A673 (cell line): Measurements from ENCODE around the gene H1-8. TPM values are rescaled to one million over a fixed set of nuclear protein-coding genes. Genes with fewer than 3 reads are reported as not detected.

Experiments used
- BruUV-seq: library from RNA; stranded (reverse); fragments of 400-500 nt; replicated peaks from 2 replicates; lab custom pipeline; 2021; lab: Mats Ljungman, UMichigan
- CTCF ChIA-PET: fragments of 300-600 bp; sonication (Branson Sonifier 250); formaldehyde crosslinking; loops from one replicate; lab custom pipeline; 2022; ENCODE audit warnings: antibody characterized with exemption; lab: Charles Lee
- POLR2A ChIA-PET: fragments of 300-600 bp; sonication (Branson Sonifier 250); formaldehyde crosslinking; loops from one replicate; lab custom pipeline; 2022; ENCODE audit warnings: antibody characterized with exemption; ENCODE audit not compliant: low non-redundant PET; lab: Charles Lee
- DNase-seq: peaks from one replicate; pipeline ENCODE4 v3.0.0-alpha.2; 2015; ENCODE audit warnings: low spot score
- H3K27ac ChIP-seq: fragments of 200-600 bp; sonication (generic); 2 replicates; pipeline ENCODE4 v1.5.1; 2016; ENCODE audit warnings: mixed run types, low read depth, mild to moderate bottlenecking, mixed read lengths, antibody characterized with exemption, low read length; ENCODE audit not compliant: poor library complexity, severe bottlenecking
- H3K27me3 ChIP-seq: fragments of 200-600 bp; sonication (generic); replicated peaks from 2 replicates; pipeline ENCODE4 v1.6.1; 2017; ENCODE audit warnings: mixed run types, low read depth, mild to moderate bottlenecking, mixed read lengths, antibody characterized with exemption, low read length; ENCODE audit not compliant: insufficient read depth, poor library complexity
- H3K36me3 ChIP-seq: fragments of 200-600 bp; sonication (generic); 2 replicates; pipeline ENCODE4 v1.6.1; 2016; ENCODE audit warnings: mixed run types, mild to moderate bottlenecking, mixed read lengths, antibody characterized with exemption, low read length; ENCODE audit not compliant: insufficient read depth, poor library complexity, severe bottlenecking
- H3K4me1 ChIP-seq: fragments of 200-600 bp; sonication (generic); 2 replicates; pipeline ENCODE4 v1.6.1; 2017; ENCODE audit warnings: mixed run types, mild to moderate bottlenecking, mixed read lengths, antibody characterized with exemption, low read length; ENCODE audit not compliant: insufficient read depth, poor library complexity, severe bottlenecking
- H3K4me3 ChIP-seq: fragments of 200-600 bp; sonication (generic); 2 replicates; pipeline ENCODE4 v1.5.1; 2016; ENCODE audit warnings: low read depth, mixed run types, mild to moderate bottlenecking, mixed read lengths, low read length; ENCODE audit not compliant: poor library complexity, severe bottlenecking
- H3K9me3 ChIP-seq: fragments of 200-600 bp; sonication (generic); 2 replicates; pipeline ENCODE4 v1.6.1; 2016; ENCODE audit warnings: mixed run types, low read depth, mild to moderate bottlenecking, mixed read lengths, antibody characterized with exemption, low read length; ENCODE audit not compliant: poor library complexity, severe bottlenecking
- CTCF ChIP-seq: fragments of 300-800, 200-600 bp; sonication (generic); conservative IDR thresholded peaks from 2 replicates; pipeline ENCODE4 v1.5.1; 2017; ENCODE audit warnings: low read depth, mild to moderate bottlenecking, antibody characterized with exemption, low read length, moderate library complexity, mixed read lengths
- EZH2 ChIP-seq: fragments of 200-600 bp; sonication (generic); IDR thresholded peaks from 2 replicates; pipeline ENCODE4 v1.6.1; 2017; ENCODE audit warnings: borderline replicate concordance, low read depth, mild to moderate bottlenecking, mixed read lengths, antibody characterized with exemption, low read length; ENCODE audit not compliant: poor library complexity, severe bottlenecking
- intact Hi-C: fragments of 100-400 bp; cut with micrococcal nuclease; formaldehyde crosslinking; loops from one replicate; pipeline ENCODE4 v1.10.0; 2022; ENCODE audit not compliant: unreplicated experiment
- total RNA-seq: library from RNA; stranded (reverse); gene quantifications from 2 replicates; pipeline ENCODE4 v1.2.3, GENCODE V29; 2021

H1-8 gene
- total RNA-seq, 1 experiment from 2014 or later: not detected

DNA sequence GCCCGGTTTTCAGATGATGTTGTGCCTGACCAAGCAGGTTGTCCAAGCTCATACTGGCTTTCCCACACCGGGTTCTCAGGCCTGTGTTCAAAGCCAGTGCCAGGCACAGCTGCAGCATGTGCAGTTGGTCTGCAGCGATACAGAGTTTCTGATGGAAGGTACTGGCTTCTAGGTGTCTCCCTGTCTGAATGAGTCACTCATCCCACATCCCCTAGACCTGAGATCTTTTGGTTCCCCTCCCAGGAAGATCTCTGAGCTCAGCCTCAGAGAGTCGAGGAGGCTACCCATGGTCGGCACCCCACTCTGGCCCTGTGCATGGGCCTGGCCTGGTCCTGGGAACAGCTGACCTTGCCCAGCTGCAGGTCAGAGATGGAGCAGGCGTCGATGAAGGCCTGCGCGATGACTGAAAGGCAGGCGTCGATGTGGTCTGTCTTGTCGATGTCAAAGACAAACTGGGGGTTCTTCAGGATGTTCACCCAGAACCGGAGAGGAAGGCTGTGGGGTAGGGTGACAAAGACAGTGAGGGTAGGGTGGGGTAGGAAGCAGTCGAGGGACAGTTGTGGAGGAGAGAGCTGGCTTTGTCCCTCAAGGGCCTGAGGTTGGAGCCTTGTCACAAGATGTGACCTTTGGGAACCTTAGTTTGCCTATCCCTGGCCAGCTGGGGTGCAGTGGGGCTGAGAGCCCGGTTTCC is 15.3 kb downstream of the H1-8 start:
- Histone ChIP-seq H3K36me3 (no peaks in the 10 kb centered on the region), H3K9me3 (no peaks in the 10 kb centered on the region), H3K27ac (no peak overlapping the region), H3K27me3 (no peaks in the 10 kb centered on the region), H3K4me3 (no peak overlapping the region), H3K4me1 (peaks cover 18% of the 10 kb centered on the region)
- DNase-seq: no peak
- CTCF ChIA-PET: no interaction called here
- no TSS peak for BruUV-seq
- POLR2A ChIA-PET: no interaction called here
- intact Hi-C loops: no loop called here
- no peak for TF ChIP-seq CTCF
- no peak for TF ChIP-seq EZH2

- no peaks in the 10 kb centered on the region for H3K9me3 ChIP-seq
- ChIA-PET POLR2A (no interaction called here), CTCF (no interaction called here)
- peaks cover 14% of the 10 kb centered on the region for H3K4me1 ChIP-seq
- H3K36me3 ChIP-seq: no peaks in the 10 kb centered on the region
- H3K27ac ChIP-seq: no peak overlapping the region
- DNase-seq: no peak
- no TSS peak for BruUV-seq
- intact Hi-C loops: no loop called here
- no peak overlapping the region for H3K4me3 ChIP-seq
- TF ChIP-seq CTCF: no peak
- no peak for TF ChIP-seq EZH2
- no peaks in the 10 kb centered on the region for H3K27me3 ChIP-seq
Observed at GRCh38 chr3:129558772-129559564, 16.0 kb downstream of the H1-8 start.

GRCh38 chr3:129559565-129560079 is 16.6 kb downstream of the H1-8 start:
- TF ChIP-seq EZH2: no peak
- no peak for TF ChIP-seq CTCF
- no peaks in the 10 kb centered on the region for H3K36me3 ChIP-seq
- CTCF ChIA-PET: no interaction called here
- peaks cover 14% of the 10 kb centered on the region for H3K4me1 ChIP-seq
- no peaks in the 10 kb centered on the region for H3K27me3 ChIP-seq
- H3K4me3 ChIP-seq: no peak overlapping the region
- intact Hi-C loops: no loop called here
- no TSS peak for BruUV-seq
- H3K27ac ChIP-seq: no peak overlapping the region
- H3K9me3 ChIP-seq: no peaks in the 10 kb centered on the region
- no peak for DNase-seq
- POLR2A ChIA-PET: no interaction called here
